ENCODE results near the gene EEF1AKMT4. TPM values are rescaled to one million over a fixed set of nuclear protein-coding genes. Genes with fewer than 3 reads are reported as not detected.

EEF1AKMT4 gene
- total RNA-seq, 1 experiment from 2014 or later = 8.1 TPM

DNA sequence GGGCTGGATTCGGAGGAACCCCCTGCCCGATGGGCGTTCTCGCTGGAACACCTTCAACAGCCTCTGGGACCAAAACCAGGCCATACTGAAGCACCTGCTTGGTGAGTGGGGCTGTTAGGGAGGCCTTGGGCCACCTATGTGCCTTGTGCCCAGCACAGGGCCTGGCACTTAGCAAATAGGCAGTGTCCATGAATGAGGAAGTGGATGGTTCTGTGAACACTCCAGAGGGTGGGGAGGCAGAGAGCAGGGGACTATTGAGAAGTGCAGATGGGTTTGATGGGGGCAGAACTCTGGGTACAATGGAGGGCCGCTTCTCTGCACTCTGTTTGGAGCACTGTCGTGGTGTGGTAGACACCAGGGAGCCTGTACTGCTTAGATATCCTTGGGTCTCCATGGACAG lies 27.9 kb downstream of the EEF1AKMT4 start:
- Histone ChIP-seq H2BK15ac (ENCODE audit: low read depth, low read length) (no peak overlapping the region), H2BK12ac (ENCODE audit: insufficient read length, low read depth, low read length) (no peak overlapping the region), H3K27me3 (ENCODE audit: insufficient read depth, low read length) (peaks cover 8% of the 10 kb centered on the region; the same call in 1 of the 2 replicates), H3K79me2 (ENCODE audit: insufficient read depth, low read length) (no peaks in the 10 kb centered on the region), H4K8ac (replicated peaks; ENCODE audit: insufficient read length, low read depth, low read length) (no peak overlapping the region), H3K4me2 (ENCODE audit: insufficient read depth, insufficient read length, low read length) (no peak overlapping the region), H3K23ac (ENCODE audit: insufficient read length, low read depth, low read length) (no peak overlapping the region), H4K5ac (ENCODE audit: insufficient read length, low read depth, low read length) (no peak overlapping the region), H3K9me3 (ENCODE audit: control insufficient read depth, low read depth, low read length) (no peaks in the 10 kb centered on the region), H3T11ph (ENCODE audit: low read length) (no peak overlapping the region), H3K9ac (ENCODE audit: extremely low read depth, insufficient read length, low read length) (no peak overlapping the region), H3K23me2 (ENCODE audit: insufficient read length, low read depth, low read length, poor library complexity, severe bottlenecking) (peaks cover 2% of the 10 kb centered on the region), H2BK5ac (ENCODE audit: insufficient read length, low read length) (no peak overlapping the region), H2BK20ac (ENCODE audit: low read depth, low read length, poor library complexity, severe bottlenecking) (no peak overlapping the region), H3K56ac (ENCODE audit: insufficient read length, low read depth, low read length) (no peak overlapping the region), H2AFZ (ENCODE audit: low read length) (no peak overlapping the region), H4K20me1 (ENCODE audit: control insufficient read depth, insufficient read depth, insufficient read length) (no peaks in the 10 kb centered on the region), H4K91ac (ENCODE audit: insufficient read length, low read depth, low read length) (no peak overlapping the region), H3K4ac (ENCODE audit: low read depth, low read length) (no peak overlapping the region), H2BK120ac (ENCODE audit: low read depth, low read length, poor library complexity, severe bottlenecking) (no peak overlapping the region), H3K79me1 (ENCODE audit: insufficient read depth, low read depth, low read length, poor library complexity, severe bottlenecking) (no peaks in the 10 kb centered on the region), H3K4me1 (ENCODE audit: insufficient read depth, low read length) (no peaks in the 10 kb centered on the region), H3K14ac (ENCODE audit: insufficient read depth, low read length) (no peak overlapping the region), H2AK5ac (ENCODE audit: insufficient read length, low read length) (no peak overlapping the region), H3K27ac (ENCODE audit: insufficient read length, low read depth, low read length) (no peak overlapping the region), H3K18ac (ENCODE audit: insufficient read length, low read depth, low read length) (no peak overlapping the region)
- Mint-ChIP-seq H3K36me3 (ENCODE audit: insufficient read depth in 1 of 3, low read depth in 3 of 3) (no peaks in the 10 kb centered on the region; a peak in 2 of 7 replicates), H3K4me3 (no peak overlapping the region), H3K27ac (no peak overlapping the region), H3K4me1 (peaks cover 0 to 6% of the 10 kb centered on the region in 2 experiments; a peak in 2 of 4 replicates), H3K27me3 (ENCODE audit: low read depth) (peaks cover 17% of the 10 kb centered on the region), H3K9me3 (no peaks in the 10 kb centered on the region)
- WGBS (ENCODE audit: extremely low coverage, insufficient read length, low lambda C conversion rate) = no CpG with 5 or more reads among the region's 6 CpGs
- TF ChIP-seq, protein P1, sequence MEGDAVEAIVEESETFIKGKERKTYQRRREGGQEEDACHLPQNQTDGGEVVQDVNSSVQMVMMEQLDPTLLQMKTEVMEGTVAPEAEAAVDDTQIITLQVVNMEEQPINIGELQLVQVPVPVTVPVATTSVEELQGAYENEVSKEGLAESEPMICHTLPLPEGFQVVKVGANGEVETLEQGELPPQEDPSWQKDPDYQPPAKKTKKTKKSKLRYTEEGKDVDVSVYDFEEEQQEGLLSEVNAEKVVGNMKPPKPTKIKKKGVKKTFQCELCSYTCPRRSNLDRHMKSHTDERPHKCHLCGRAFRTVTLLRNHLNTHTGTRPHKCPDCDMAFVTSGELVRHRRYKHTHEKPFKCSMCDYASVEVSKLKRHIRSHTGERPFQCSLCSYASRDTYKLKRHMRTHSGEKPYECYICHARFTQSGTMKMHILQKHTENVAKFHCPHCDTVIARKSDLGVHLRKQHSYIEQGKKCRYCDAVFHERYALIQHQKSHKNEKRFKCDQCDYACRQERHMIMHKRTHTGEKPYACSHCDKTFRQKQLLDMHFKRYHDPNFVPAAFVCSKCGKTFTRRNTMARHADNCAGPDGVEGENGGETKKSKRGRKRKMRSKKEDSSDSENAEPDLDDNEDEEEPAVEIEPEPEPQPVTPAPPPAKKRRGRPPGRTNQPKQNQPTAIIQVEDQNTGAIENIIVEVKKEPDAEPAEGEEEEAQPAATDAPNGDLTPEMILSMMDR (conservative IDR thresholded peaks at IDR 0.05) = no peak
- no peak for DNase-seq
